ENCODE data around the gene PFKFB3.

- no peak for TF ChIP-seq CTCF (IDR thresholded peaks at IDR 0.05 in 8 of 11, conservative IDR thresholded peaks at IDR 0.05 in 3 of 11)
- TF ChIP-seq POLR2AphosphoS5 (IDR thresholded peaks at IDR 0.05) = no peak
- TF ChIP-seq POLR2A (IDR thresholded peaks at IDR 0.05) = no peak
Measured at GRCh38 chr10:6272126-6272525, 69.4 kb downstream of the PFKFB3 start.

All from spleen (tissue), 7 donors.